HUES6 (cell line): ENCODE data around the gene PAQR7.

ENCODE experiments used
- H3K27ac ChIP-seq: 2 replicates; pipeline ENCODE4 v1.7.0; 2013; ENCODE audit warnings: low read depth, mild to moderate bottlenecking, low read length, inconsistent platforms
- H3K27me3 ChIP-seq: 2 replicates; pipeline ENCODE4 v1.6.1; 2013; ENCODE audit warnings: low read length; ENCODE audit not compliant: control insufficient read depth, insufficient read depth
- H3K36me3 ChIP-seq: 2 replicates; pipeline ENCODE4 v1.6.1; 2013; ENCODE audit warnings: low read length; ENCODE audit not compliant: control insufficient read depth, insufficient read depth
- H3K4me1 ChIP-seq: 2 replicates; pipeline ENCODE4 v1.6.1; 2013; ENCODE audit warnings: low read length; ENCODE audit not compliant: control insufficient read depth, insufficient read depth
- H3K4me3 ChIP-seq: 2 replicates; pipeline ENCODE4 v1.5.1; 2013; ENCODE audit warnings: low read depth, low read length
- H3K9ac ChIP-seq: one replicate; pipeline ENCODE4 v1.6.1; 2013; ENCODE audit warnings: mild to moderate bottlenecking, low read length
- H3K9me3 ChIP-seq: 2 replicates; pipeline ENCODE4 v1.6.1; 2013; ENCODE audit warnings: low read depth, low read length; ENCODE audit not compliant: control insufficient read depth, insufficient read depth

The PAQR7 gene

GRCh38 chr1:25875154-25875855 is at the start of gene PAQR7:
TSS of gene PAQR7 (minus strand) at chr1:25875708. CDS start at chr1:25863839, 11,869 bp downstream.
- Histone ChIP-seq H3K9ac (peak within 1 kb of the TSS; percentile 68), H3K4me3 (peak within 1 kb of the TSS; percentile 59), H3K36me3 (no peaks in the 10 kb centered on the region), H3K27ac (peak within 1 kb of the TSS; percentile 75; the same call in 1 of the 2 replicates), H3K27me3 (peaks cover 13% of the 10 kb centered on the region), H3K4me1 (peaks cover 25% of the 10 kb centered on the region), H3K9me3 (no peaks in the 10 kb centered on the region)

GRCh38 chr1:25924454-25924853 is 48.9 kb upstream of the PAQR7 start:
- Histone ChIP-seq H3K36me3 (no peaks in the 10 kb centered on the region), H3K9ac (no peak overlapping the region), H3K4me1 (peaks cover 19% of the 10 kb centered on the region), H3K9me3 (no peaks in the 10 kb centered on the region), H3K27ac (no peak overlapping the region), H3K27me3 (no peaks in the 10 kb centered on the region; the same call in 1 of the 2 replicates), H3K4me3 (no peak overlapping the region)

GRCh38 chr1:25922971-25923552 is 47.6 kb upstream of the PAQR7 start:
- peaks cover 23% of the 10 kb centered on the region for H3K4me1 ChIP-seq
- peak overlapping the region; percentile 36 for H3K9ac ChIP-seq
- H3K27me3 ChIP-seq = no peaks in the 10 kb centered on the region; the same call in 1 of the 2 replicates
- H3K27ac ChIP-seq = no peak overlapping the region; the same call in 1 of the 2 replicates
- H3K36me3 ChIP-seq = no peaks in the 10 kb centered on the region
- H3K9me3 ChIP-seq = no peaks in the 10 kb centered on the region
- peak overlapping the region; percentile 57 for H3K4me3 ChIP-seq

GRCh38 chr1:25922056-25922970 is 46.8 kb upstream of the PAQR7 start:
- Histone ChIP-seq H3K9ac (peak overlapping the region; percentile 36), H3K9me3 (no peaks in the 10 kb centered on the region), H3K27me3 (no peaks in the 10 kb centered on the region; the same call in 1 of the 2 replicates), H3K4me3 (peak overlapping the region; percentile 57), H3K4me1 (peaks cover 25% of the 10 kb centered on the region), H3K36me3 (no peaks in the 10 kb centered on the region), H3K27ac (no peak overlapping the region; the same call in 1 of the 2 replicates)

- no peaks in the 10 kb centered on the region for H3K36me3 ChIP-seq
- peaks cover 18% of the 10 kb centered on the region for H3K4me1 ChIP-seq
- H3K4me3 ChIP-seq = no peak overlapping the region
- H3K9ac ChIP-seq = no peak overlapping the region
- H3K9me3 ChIP-seq = no peaks in the 10 kb centered on the region; the same call in 1 of the 2 replicates
- H3K27me3 ChIP-seq = no peaks in the 10 kb centered on the region; the same call in 1 of the 2 replicates
- no peak overlapping the region for H3K27ac ChIP-seq
Observed at GRCh38 chr1:25918615-25919014, 43.1 kb upstream of the PAQR7 start.

- Histone ChIP-seq H3K9me3 (no peaks in the 10 kb centered on the region; the same call in 1 of the 2 replicates), H3K27ac (no peak overlapping the region), H3K9ac (no peak overlapping the region), H3K4me1 (peaks cover 18% of the 10 kb centered on the region), H3K27me3 (no peaks in the 10 kb centered on the region; the same call in 1 of the 2 replicates), H3K4me3 (no peak overlapping the region), H3K36me3 (no peaks in the 10 kb centered on the region)
Observed at GRCh38 chr1:25917996-25918395, 42.5 kb upstream of the PAQR7 start.

GRCh38 chr1:25916460-25916859 is 41.0 kb upstream of the PAQR7 start:
- no peaks in the 10 kb centered on the region for H3K27me3 ChIP-seq
- peaks cover 9% of the 10 kb centered on the region for H3K4me1 ChIP-seq
- H3K9ac ChIP-seq = no peak overlapping the region
- H3K4me3 ChIP-seq = no peak overlapping the region
- no peak overlapping the region for H3K27ac ChIP-seq
- no peaks in the 10 kb centered on the region for H3K36me3 ChIP-seq
- no peaks in the 10 kb centered on the region; the same call in 1 of the 2 replicates for H3K9me3 ChIP-seq

GRCh38 chr1:25914074-25914995 is 38.8 kb upstream of the PAQR7 start:
- Histone ChIP-seq H3K27me3 (no peaks in the 10 kb centered on the region), H3K4me1 (peaks cover 9% of the 10 kb centered on the region), H3K9me3 (no peaks in the 10 kb centered on the region; the same call in 1 of the 2 replicates), H3K27ac (no peak overlapping the region), H3K9ac (no peak overlapping the region), H3K36me3 (no peaks in the 10 kb centered on the region), H3K4me3 (no peak overlapping the region)

GRCh38 chr1:25913206-25913605 is 37.7 kb upstream of the PAQR7 start:
- Histone ChIP-seq H3K36me3 (no peaks in the 10 kb centered on the region), H3K27me3 (no peaks in the 10 kb centered on the region), H3K9ac (no peak overlapping the region), H3K9me3 (no peaks in the 10 kb centered on the region; the same call in 1 of the 2 replicates), H3K27ac (no peak overlapping the region), H3K4me1 (peaks cover 6% of the 10 kb centered on the region), H3K4me3 (no peak overlapping the region)
